ENCODE measurements around the gene CNR2. TPM values are rescaled to one million over a fixed set of nuclear protein-coding genes. Genes with fewer than 3 reads are reported as not detected.

CNR2 gene
- polyA plus RNA-seq, 1 of the 3 experiments (the other 2 are of a cell fraction) = not detected

GRCh38 chr1:23905461-23906025 is 7.6 kb downstream of the CNR2 start:
- DNase-seq = peak; percentile 80
- no peak for TF ChIP-seq NRF1 (IDR thresholded peaks at IDR 0.05; ENCODE audit: low read depth, low read length)
- TF ChIP-seq POLR2AphosphoS5 (IDR thresholded peaks at IDR 0.05; ENCODE audit: low read depth, low read length) = no peak
- no peak for TF ChIP-seq YY1 (IDR thresholded peaks at IDR 0.05; ENCODE audit: low read depth)
- TF ChIP-seq GABPA (IDR thresholded peaks at IDR 0.05; ENCODE audit: low read depth) = no peak
- TF ChIP-seq NFIC (IDR thresholded peaks at IDR 0.05; ENCODE audit: borderline replicate concordance) = no peak
- TF ChIP-seq GATA2 (CRISPR knock-in tag; IDR thresholded peaks at IDR 0.05) = peak; percentile 80
- no peak for TF ChIP-seq FOXJ3 (CRISPR knock-in tag; IDR thresholded peaks at IDR 0.05)
- no peak for TF ChIP-seq MAX (IDR thresholded peaks at IDR 0.05; ENCODE audit: low read depth)
- TF ChIP-seq MEF2A (IDR thresholded peaks at IDR 0.05; ENCODE audit: borderline replicate concordance, low read depth) = no peak
- no peak for TF ChIP-seq FOSL2 (IDR thresholded peaks at IDR 0.05; ENCODE audit: borderline replicate concordance, low read depth)
- TF ChIP-seq EZH2phosphoT487 (IDR thresholded peaks at IDR 0.05; ENCODE audit: borderline replicate concordance, low read depth) = no peak
- no peak for TF ChIP-seq SIN3A (IDR thresholded peaks at IDR 0.05; ENCODE audit: borderline replicate concordance, low read depth, low read length)
- no peak for TF ChIP-seq RAD21 (IDR thresholded peaks at IDR 0.05; ENCODE audit: low read length)
- no peak for TF ChIP-seq TCF12 (IDR thresholded peaks at IDR 0.05)
- TF ChIP-seq TAF1 (IDR thresholded peaks at IDR 0.05; ENCODE audit: borderline replicate concordance, low read depth, low read length) = no peak
- no peak for TF ChIP-seq RXRA (IDR thresholded peaks at IDR 0.05; ENCODE audit: borderline replicate concordance, low read depth)
- no peak for TF ChIP-seq IRF3 (IDR thresholded peaks at IDR 0.05; ENCODE audit: low read depth, low read length)
- TF ChIP-seq EP300 (IDR thresholded peaks at IDR 0.05; ENCODE audit: borderline replicate concordance in 1 of 2, low read depth in 1 of 2, low read length in 1 of 2) = peak in 1 of 2 experiments; percentile 79; a peak in 2 of 4 replicates
- TF ChIP-seq CHD2 (IDR thresholded peaks at IDR 0.05; ENCODE audit: low read length, partially characterized antibody) = peak; percentile 50
- no peak for TF ChIP-seq ZBTB33 (IDR thresholded peaks at IDR 0.05; ENCODE audit: borderline replicate concordance, low read depth)
- peak; percentile 80; the same call in 1 of the 2 replicates for TF ChIP-seq RCOR1 (IDR thresholded peaks at IDR 0.05; ENCODE audit: low read length)
- no peaks in the 10 kb centered on the region for H3K36me3 ChIP-seq (replicated peaks in 1 of 2; ENCODE audit: control insufficient read depth in 1 of 2, insufficient read depth in 2 of 2, low read length in 1 of 2)
- ChIA-PET POLR2A (interaction anchor here (1.1 to 1.3 kb wide), 2 partner anchors 55 to 81 kb away, joined by 3 to 6 read pairs; partner anchors contain the start of gene HMGCL), CTCF (interaction anchor here (1.1 to 2.5 kb wide), 2 partner anchors 11 to 15 kb away, joined by 3 to 17 read pairs; no protein-coding TSS in a partner anchor)
- no peak overlapping the region for H3K9ac ChIP-seq
- H3K27ac ChIP-seq (ENCODE audit: low read depth in 2 of 2, low read length in 1 of 2) = peak overlapping the region in 1 of 2 experiments; percentile 64; a peak in 2 of 4 replicates
- H3F3A ChIP-seq (replicated peaks; ENCODE audit: insufficient read depth) = no peaks in the 10 kb centered on the region
- WGBS (ENCODE audit: low lambda C conversion rate) = 83% methylated on average over 5 of the region's 7 CpGs
- no peaks in the 10 kb centered on the region for H3K9me2 ChIP-seq
- H3K27me3 ChIP-seq (ENCODE audit: insufficient read depth) = peaks cover 23% of the 10 kb centered on the region; the same call in 1 of the 2 replicates
- H3K4me3 ChIP-seq (ENCODE audit: low read depth in 2 of 2, low read length in 1 of 2) = no peak overlapping the region
- H3K79me2 ChIP-seq (ENCODE audit: insufficient read depth) = no peaks in the 10 kb centered on the region
- no peaks in the 10 kb centered on the region for H4K20me1 ChIP-seq (ENCODE audit: insufficient read depth)
- H2AFZ ChIP-seq (ENCODE audit: low read depth) = no peak overlapping the region
- no peak overlapping the region for H3K4me2 ChIP-seq
- peaks cover 0 to 16% of the 10 kb centered on the region in 2 experiments; a peak in 1 of 4 replicates for H3K4me1 ChIP-seq (ENCODE audit: control insufficient read depth in 1 of 2, insufficient read depth in 2 of 2, low read depth in 1 of 2, low read length in 1 of 2)
- no peaks in the 10 kb centered on the region for H3K9me3 ChIP-seq
